DMS79 treated with DMSO at 0.1 percent for 48 hours (cell line): ENCODE data around the gene HDAC3.
"Not testable (repeated sequence)": the region's sequence is repeated elsewhere in the genome, so short reads cannot be mapped to it uniquely, and the experiment has no call there.

Experiments used
- DNase-seq: peaks from one replicate; lab custom pipeline; 2025; lab: John Stamatoyannopoulos, UW

HDAC3 gene

GRCh38 chr5:141634720-141635119 is 1.9 kb downstream of the HDAC3 start:
- DNase-seq = no peak

- DNase-seq = no peak
Observed at GRCh38 chr5:141633871-141634561, 2.6 kb downstream of the HDAC3 start.

- DNase-seq = no peak
Observed at GRCh38 chr5:141632650-141633049, 4.0 kb downstream of the HDAC3 start.

GRCh38 chr5:141630570-141631140 is 6.0 kb downstream of the HDAC3 start:
- DNase-seq = no peak

GRCh38 chr5:141628175-141628788 is 8.4 kb downstream of the HDAC3 start:
- DNase-seq = no peak

- no peak for DNase-seq
Observed at GRCh38 chr5:141623611-141624010, 13.0 kb downstream of the HDAC3 start.

GRCh38 chr5:141623186-141623585 is 13.5 kb downstream of the HDAC3 start:
- no peak for DNase-seq

GRCh38 chr5:141618804-141619554 is 17.7 kb downstream of the HDAC3 start, which contains the start of gene DIAPH1:
TSS of gene DIAPH1 (minus strand) at chr5:141619000. CDS start at chr5:141618914, 86 bp downstream.
- peak; percentile 56 for DNase-seq

GRCh38 chr5:141618030-141618803 is 18.4 kb downstream of the HDAC3 start:
- DNase-seq = peak; percentile 13

GRCh38 chr5:141617682-141618029 is 19.0 kb downstream of the HDAC3 start:
- DNase-seq = peak; percentile 13

- no peak for DNase-seq
Observed at GRCh38 chr5:141617128-141617527, 19.5 kb downstream of the HDAC3 start.

GRCh38 chr5:141615991-141616720 is 20.5 kb downstream of the HDAC3 start:
- no peak for DNase-seq

- DNase-seq = no peak
Observed at GRCh38 chr5:141613344-141613743, 23.3 kb downstream of the HDAC3 start.

GRCh38 chr5:141611289-141611688 is 25.4 kb downstream of the HDAC3 start:
- no peak for DNase-seq

- DNase-seq = not testable (repeated sequence)
Observed at GRCh38 chr5:141609921-141610320, 26.7 kb downstream of the HDAC3 start.

GRCh38 chr5:141609044-141609443 is 27.6 kb downstream of the HDAC3 start:
- DNase-seq = no peak

- DNase-seq = no peak
Observed at GRCh38 chr5:141608557-141608956, 28.1 kb downstream of the HDAC3 start.

- DNase-seq = no peak
Observed at GRCh38 chr5:141608046-141608445, 28.6 kb downstream of the HDAC3 start.

- DNase-seq = no peak
Observed at GRCh38 chr5:141605523-141606277, 30.9 kb downstream of the HDAC3 start.

- no peak for DNase-seq
Observed at GRCh38 chr5:141603923-141604717, 32.5 kb downstream of the HDAC3 start.
